ENCODE results near the gene ZCCHC14.
"Not testable (repeated sequence)": the region's sequence is repeated elsewhere in the genome, so short reads cannot be mapped to it uniquely, and the experiment has no call there.

The ZCCHC14 gene

DNA sequence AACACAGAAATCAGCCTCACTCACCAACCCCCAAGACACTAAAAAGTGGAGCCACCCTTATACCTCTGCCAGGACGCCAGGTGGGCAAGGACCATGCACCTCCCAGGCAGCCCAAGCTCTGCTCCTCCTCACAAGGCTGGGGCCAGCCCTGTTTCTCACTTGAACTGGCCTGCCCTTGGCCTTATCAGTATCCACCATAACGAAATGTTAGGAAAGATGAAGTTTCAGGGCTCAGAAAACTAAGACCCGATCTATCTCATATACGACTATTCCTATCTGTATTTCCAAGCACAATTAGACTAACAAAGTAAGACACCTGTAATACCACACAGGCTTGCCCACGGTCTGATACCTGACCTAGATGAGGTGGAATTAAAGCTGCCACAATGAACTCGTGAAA lies 116.2 kb downstream of the ZCCHC14 start:
- no peak for DNase-seq

DNA sequence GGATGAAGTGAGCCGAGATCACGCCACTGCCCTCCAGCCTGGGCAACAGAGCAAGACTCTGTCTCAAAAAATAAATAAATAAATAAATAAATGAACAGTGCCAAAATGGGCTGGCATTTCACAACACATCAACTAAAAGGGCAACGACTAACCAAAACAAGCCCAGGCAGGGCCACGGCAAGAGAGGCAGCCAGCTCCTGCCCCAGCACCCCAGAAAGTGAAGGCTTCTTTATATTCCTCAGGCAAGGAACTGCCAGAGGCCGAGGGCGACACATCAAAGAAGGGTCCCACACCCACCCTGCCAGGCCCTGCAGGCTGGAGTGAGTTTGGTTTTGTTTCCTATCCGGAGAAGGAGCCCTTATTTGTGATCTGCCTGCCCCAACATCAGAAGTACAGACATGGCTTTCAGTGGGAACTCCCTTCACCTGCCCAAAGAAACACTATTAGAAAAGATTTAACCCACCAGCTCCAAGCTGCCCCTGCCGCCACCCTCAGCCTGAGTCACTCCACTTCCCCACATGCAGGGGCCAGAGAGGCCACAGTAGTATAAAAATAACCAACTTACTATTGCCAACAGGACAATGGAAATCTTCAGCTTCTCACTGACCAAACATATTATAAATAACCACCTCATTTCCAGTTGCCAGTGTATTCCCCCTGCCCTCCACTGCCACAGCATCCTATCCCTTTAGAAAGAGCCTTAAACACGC lies 117.2 kb downstream of the ZCCHC14 start:
- no peak for DNase-seq

DNA sequence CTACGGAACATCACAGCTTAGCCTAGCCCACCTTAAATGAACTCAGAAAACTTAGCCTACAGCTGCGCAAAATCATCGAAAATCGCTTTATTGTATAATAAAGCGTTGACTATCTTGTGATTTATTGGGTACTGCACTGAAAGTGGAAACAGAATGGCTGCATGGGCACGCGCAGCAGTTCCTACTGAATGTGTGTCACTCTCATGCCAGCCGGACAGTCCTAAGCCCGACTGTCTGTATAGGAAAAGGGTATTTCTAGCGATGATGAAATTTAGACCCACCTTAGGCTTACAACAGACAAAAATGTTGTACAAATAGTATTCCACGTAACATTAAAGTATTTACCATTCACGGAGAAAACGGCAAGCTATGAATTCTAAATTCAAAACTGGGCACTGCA lies 118.5 kb downstream of the ZCCHC14 start:
- DNase-seq, result no peak

DNA sequence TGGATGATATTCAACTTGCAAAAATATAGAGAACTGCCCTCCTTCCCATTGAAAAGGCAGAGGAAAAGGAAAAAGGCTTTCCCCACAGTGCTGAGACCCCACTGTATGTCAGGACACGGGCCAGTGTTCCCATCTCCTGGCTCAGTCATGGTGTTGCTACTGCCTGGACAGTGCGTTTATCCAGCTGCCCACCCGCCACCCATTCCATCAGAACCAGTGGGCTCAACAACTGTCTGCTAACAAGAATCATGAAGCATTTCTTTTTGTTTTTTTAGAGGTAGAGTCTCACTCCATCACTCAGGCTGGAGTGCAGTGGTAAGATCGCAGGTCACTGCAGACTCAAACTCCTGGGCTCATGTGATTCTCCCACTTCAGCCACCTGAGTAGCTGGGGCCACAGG lies 120.5 kb downstream of the ZCCHC14 start:
- DNase-seq, result no peak

DNA sequence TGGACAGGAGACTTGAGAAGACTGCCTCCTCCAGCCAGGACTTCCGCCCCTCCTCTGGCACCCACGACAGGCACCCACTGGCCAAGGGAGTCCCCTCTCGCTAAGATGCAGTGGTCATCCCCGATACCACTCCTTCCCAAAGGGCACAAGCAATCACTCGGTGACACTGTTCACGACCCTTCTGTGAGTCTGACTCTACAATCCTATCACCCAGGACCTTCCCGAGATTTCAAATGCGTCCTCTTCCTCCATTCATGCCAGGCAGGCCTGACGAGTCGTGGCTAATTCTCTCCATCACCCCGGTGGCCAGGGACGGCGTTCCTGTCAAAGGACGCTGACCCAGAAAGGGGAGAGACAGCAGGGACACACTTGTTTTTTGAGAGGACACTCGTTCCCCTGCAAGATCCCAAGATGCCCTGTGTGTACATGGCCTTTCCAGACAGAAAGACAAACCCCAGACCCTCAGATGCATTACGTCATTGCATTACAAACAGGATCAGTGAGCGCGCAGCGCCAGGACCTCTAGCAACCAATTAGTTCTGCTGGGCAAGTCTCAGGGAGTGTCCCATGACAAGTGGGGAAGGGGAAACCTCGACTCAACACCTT lies 121.5 kb downstream of the ZCCHC14 start:
- DNase-seq, result no peak

DNA sequence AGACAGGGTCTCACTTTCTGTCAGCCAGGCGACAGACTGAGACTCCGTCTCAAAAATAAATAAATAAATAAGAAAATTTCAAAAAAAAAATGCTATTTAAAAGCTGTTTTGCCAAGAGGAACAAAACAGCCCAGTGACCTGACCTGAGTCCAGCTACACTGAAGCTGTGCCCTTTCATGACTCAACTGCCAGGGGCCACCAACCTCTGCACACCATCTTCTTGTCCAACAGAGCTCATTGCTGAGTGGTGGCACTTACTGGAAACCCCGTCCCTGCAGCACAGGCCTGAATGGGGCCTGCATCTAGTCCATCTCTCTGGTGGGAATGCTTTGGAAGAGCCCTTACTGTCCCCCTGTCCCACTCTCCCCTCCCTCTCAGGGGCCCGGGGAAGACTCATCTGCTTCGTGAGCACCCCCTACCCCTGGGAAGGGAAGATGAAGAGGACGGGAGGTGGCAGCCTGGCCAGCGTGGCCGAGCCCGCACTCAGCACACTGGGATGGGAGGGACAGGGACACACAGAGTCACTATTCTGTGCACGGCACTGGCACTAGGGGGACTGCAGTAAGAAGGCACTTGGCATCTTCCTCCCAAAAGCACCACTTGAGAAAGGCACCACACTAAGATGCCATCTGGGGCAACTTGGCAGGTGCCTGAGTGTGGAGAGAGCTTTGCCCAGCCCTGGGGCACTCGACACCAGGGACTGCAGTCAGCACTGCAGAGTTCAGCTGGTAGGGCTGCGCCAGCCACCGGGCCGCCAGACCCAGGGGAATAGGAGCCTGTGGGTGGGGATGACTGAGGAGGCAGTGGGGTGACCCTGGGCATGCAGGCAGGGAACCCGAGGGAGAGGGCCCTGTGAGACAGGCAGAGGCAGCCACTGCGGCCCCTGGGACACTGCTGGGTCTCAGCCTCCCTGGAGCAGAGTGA lies 122.8 kb downstream of the ZCCHC14 start:
- DNase-seq, result no peak

DNA sequence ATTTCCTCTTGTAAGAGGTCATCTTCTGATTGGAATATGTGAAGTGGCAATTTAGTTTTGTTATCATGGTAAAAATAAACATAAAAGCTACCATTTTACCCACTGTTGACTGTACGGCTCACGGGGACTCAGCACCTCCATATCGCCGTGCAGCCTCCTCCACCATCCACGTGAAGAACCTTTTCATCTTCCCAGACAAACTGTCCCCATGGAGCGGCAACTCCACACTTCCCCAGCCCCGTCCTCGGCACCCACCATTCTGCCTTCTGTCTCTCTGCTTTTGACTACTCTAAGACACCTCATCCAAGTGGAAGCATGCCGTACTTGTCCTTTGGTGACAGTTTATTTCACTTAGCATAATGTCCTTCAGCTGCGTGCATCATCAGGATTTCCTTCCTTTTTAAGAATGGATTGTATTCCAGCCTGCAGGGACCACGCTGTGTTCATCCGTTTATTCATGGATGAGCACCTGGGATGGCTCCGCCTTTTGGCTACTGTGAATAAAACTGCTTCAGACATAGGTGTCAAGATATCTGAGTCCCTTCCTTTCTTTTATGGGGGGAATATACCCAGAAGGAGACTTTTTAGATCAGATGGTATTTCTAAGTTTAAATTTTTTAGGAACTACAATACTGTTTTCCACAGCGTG lies 123.6 kb downstream of the ZCCHC14 start:
- DNase-seq, result no peak

DNA sequence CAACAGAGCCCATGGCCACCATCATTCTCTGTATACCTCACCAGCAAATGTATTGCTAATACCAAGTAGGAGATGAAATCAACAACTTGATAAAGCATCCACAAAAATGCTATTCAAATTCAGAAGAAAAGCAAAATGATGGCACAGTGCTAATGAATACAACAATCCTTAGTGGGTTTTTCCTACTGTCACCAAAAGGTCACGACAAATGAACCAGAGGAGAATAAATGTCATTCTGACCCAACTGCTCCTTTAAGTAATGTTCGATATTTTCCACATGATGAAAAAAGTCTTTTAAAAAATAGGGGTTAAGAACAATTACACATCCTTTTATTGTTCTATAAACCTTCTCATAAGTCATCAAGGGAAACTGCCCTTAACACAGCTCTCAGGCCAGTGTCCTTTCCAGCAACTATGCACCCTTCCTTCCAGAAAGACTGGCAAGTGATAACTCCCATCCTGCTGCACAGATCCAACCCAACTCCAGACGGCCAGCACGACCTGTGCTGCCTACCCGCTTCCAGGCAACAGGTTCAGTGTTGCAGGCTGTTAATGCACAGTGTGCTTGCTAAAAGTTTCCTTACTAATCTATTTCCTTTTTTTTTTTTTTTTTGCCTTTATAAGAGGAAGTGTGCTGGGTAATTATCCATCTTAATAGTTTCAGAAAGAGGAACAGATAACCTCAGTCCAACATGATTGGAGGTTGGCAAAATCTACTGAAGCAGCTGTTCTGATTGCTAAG lies 124.6 kb downstream of the ZCCHC14 start:
- no peak for DNase-seq

DNA sequence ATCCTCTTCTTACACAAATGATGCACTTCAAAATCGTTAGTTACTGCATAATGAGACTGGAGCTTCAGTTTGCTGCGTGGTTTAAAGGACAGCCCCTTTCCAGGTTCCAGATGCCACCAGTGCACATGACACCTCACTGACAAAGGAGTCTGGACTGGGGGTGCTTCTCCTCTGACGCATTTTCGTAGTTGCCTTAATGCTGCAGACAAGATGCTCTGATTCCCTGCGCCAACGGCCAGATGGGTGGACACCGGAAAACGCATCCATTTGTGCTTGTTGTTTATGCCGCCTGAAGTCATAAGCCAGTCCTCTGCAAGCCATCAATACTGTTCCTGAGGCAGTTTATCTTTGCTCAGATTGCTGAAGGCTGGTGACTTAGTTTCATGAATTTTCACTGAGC lies 125.3 kb downstream of the ZCCHC14 start:
- DNase-seq, result no peak

DNA sequence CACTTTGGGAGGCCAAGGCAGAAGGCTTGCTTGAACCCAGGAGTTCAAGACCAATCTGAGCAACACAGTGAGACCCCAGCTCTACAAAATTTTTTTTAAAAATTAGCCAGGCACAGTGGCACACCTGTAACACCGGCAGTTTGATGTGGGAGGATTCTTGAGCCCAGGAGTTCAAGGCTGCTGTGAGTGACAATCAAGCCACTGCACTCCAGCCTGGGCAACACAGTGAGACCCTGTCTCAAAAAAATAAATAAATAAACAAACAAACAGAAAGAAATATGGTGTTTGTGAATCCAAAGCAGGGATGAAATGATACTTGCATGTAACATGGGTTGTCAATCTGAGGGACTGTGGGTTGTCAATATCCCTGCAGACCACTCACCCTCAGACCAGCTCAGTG lies 125.9 kb downstream of the ZCCHC14 start:
- DNase-seq, result no peak

DNA sequence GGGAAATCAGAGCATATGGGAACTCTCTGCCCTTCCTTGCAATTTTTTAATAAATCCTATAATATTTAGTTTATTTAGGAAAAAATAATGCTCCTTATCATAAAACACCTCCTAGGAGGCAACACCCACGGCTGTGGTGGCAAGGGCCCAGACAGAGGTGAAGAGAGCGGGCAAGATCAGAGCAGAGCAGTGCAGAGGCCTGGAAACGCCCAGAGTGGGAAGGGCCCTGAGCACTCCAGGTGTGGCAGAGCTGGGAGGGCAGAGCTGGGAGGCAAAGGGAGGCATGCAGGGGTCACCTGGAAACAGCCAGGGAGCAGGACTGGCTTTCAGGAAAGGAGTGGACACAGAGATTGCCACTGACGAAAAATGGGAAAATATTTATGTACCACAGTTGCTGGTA lies 126.5 kb downstream of the ZCCHC14 start:
- DNase-seq, result no peak

DNA sequence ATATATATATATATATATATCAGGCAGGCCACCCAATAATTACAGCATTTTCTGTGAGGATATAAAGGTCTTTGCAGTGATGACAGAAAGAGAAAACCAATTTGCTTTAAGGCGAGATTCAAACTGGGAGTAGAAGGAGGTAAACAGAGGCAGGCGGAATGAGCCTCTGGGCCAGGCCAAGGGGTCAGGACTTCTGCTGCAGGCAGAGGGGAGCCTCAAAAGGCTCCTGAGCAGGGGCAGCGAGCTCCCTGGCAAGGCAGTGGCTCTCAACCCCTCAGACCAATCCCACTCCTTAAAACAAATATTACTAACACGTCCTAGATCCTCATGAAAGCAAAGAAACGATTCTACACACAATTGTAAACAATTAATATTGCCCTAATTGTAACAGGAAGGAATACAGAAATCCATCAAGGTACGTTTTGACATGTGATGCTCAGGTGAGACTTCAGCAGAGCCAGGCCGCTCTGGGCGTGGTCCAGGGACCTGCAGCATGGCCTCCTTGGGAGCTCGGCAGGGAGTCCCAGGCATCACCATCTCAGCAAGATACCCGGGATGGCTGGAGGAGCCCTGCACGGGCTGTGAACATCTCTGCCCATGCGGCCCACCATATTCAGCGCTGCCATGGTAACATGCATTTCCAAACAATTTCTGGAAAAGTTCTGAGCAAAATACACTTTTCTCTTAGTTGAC lies 127.7 kb downstream of the ZCCHC14 start:
- DNase-seq, result no peak

DNA sequence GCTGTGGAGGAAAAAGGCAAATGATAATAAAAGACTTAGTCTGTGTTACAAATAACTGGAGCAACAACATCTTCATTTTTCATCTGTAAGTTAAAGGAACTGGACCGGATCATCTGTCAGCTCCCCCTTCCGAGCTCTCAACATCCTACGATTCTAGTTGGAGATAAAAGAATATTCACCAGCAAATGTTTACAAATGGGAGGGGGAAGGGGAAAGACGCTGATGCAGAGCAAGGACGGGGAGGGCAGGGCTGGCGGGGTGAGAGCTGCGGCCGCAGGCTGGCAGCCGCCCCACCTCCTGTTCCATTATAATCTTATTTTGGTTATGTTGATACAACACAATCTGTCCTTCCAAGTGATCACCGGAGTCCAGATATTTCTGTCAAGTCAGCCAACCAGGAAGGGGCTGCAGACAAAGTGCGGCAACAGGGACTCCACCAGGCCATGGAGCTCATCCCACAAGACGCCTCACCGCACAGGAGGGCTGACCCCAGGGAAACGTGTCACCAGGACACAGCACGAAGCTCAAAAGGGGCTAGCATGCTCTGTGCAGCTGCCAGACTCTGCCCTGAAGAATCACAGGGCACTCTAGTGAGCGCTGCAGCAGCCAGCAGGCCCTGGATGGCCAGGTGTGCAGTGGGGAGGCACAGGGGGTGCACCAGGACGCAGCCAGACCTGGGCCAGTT lies 128.9 kb downstream of the ZCCHC14 start:
- no peak for DNase-seq

DNA sequence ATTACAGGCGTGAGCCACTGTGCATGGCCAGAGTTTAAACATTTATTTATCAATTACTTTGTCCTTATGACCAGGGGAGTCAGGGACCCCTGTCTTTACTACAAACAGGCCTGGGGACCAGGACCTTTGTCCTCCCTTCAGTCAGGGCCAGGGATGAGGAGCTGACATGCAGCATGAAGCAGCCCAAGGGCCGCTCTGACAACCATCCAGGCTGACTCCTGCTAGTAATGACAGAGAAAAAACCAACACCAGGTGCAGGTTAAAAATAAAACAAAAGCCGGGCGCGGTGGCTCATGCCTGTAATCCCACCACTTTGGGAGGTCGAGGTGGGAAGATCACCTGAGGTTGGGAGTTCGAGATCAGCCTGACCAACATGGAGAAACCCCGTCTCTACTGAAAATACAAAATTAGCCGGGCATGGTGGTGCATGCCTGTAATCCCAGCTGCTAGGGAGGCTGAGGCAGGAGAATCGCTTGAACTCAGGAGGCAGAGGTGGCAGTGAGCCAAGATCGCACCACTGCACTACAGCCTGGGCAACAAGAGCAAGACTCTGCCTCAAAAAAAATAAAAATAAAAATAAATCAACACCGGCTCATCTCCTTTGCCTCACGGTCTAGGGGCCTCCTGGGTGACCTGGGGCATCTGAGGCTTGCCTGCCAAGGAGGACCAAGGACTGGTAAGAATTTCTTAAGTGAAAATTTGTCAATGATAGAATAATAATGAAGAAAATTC lies 129.8 kb downstream of the ZCCHC14 start:
- not testable (repeated sequence) for DNase-seq

DNA sequence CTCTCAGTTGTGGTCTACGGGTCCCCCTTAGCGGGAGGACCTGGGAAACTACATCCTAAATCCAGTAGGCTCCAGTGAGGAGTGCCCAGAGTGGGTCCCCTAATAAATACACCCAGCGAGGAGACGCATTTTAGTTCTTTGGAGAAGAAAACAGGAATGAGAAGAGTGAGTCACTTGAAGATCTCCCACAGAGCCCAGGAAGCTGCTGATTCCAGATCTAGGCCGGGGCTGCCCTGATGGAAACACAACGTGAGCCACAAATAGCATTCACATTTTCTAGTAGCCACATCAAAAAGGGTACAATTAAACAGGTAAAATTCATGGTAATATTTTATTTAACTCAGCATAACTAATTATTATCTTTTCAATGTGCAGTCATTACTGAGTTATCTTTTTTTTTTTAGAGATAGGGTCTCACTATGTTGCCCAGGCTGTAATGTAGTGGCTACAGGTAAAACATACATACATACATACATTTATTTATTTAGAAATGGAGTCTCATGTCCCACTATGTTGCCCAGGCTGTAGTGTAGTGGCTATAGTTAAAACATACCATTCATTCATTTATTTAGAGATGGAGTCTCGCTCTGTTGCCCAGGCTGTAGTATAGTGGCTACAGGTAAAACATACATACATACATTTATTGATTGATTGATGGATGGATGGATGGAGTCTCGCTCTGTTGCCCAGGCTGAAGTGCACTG lies 130.8 kb downstream of the ZCCHC14 start:
- no peak for DNase-seq

DNA sequence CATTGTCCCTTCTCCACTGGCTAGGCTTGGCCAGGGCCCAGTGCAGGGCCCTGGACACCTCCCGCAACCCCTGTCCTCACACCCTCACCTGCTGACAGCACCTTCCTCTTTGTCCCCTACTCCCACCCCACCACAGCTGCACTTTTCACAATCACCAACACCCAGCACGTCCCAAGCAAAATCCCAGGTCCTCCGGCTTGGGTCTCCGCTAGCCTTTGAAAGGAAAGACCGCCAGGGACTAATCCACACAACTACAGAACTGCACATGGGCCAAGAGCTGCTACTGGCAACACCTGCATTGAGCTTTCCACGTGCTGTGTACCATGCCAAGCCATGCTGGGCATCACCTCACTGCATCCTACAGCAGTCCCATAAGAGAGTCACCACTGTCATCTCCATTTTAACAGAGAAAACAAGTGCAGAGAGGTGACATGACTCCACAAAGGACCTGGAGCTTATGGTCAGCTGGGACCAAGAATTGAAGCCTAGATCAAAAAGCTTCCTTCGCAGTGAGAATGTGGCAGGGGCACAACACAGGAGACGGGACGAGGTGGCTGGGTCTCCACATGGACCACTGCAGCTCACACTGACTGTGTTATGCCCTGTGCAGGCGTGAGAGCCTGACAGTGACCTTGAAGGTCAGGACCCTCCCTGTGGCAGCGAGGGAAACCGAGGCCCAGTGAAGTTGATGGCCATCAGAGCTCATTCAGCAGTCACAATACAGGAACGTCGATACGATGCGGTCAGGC lies 131.8 kb downstream of the ZCCHC14 start:
- DNase-seq, result no peak

DNA sequence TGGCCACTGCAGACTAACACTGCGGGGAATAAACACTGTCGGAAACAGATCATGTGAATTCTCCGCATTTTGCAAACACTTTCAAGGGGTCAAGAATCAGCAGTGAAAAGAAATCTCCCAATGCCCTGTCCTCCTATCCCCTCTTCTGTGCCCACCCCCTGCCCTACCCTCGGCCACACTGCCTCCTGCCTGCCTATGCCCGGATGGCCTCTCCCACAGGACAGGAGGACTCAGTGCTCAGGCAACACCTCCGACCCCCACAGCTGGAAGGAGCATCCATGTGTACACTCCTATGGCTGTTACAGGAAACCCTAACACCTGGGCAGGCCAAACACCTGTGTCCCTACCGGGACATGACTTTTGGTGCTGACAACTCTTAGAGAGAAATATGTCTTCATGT lies 133.7 kb downstream of the ZCCHC14 start:
- no peak for DNase-seq

DNA sequence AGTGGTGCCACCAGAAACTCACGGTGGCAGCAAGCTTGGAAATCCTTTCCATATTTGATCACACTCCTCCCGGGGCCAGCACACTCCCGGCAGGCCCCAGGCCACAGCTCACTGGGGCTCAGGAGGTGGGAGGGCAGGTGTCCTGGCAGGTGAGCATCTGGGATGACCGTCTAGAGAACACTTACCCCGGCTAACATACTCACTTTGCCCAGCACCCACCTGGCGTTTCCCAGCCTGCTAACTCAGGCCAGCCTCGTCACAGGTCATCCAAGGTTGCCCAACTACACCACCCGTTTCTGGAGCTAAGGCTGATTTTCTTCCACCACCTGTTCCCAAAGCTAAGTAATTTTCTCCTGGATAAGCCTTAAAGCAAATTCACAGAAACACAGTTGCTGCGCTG lies 134.1 kb downstream of the ZCCHC14 start:
- DNase-seq, result no peak

DNA sequence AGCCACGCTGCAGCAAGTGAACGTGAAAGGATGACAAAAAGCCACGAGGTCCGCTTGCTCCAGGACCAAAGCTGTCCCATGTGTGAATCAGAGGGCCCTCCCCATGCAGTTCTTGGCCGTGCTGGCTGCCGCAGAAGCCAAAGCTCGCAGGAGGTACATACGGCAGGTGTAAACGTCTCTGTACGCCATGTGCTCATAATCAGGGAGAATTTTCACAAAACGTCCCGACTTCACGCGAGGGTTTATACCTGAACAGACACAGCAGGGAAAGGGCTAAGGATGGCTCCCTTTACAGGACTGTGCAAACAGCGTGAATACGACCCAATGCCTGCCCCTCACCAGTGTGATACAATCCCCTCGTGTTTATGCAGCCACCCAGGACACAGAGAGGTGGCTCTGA lies 134.6 kb downstream of the ZCCHC14 start:
- no peak for DNase-seq

All from NCI-H345 (cell line).